ENCODE data around the gene PLEKHA7.
A peak's percentile ranks its signal among the peaks of the same experiment; 100 is the strongest.
"Not testable (repeated sequence)": the region's sequence is repeated elsewhere in the genome, so short reads cannot be mapped to it uniquely, and the experiment has no call there.

The PLEKHA7 gene

GRCh38 chr11:17010851-17011420 is 3.3 kb downstream of the PLEKHA7 start:
- DNase-seq (ENCODE audit: low spot score): no peak

- DNase-seq (ENCODE audit: low spot score): no peak
These were observed 6.1 kb downstream of the PLEKHA7 start for GRCh38 chr11:17008099-17008498.

- DNase-seq (ENCODE audit: low spot score): no peak
These were observed 8.6 kb downstream of the PLEKHA7 start for GRCh38 chr11:17005646-17006045.

- DNase-seq (ENCODE audit: low spot score): no peak
These were observed 9.6 kb downstream of the PLEKHA7 start for GRCh38 chr11:17004486-17005148.

- DNase-seq (ENCODE audit: low spot score): no peak
These were observed 10.8 kb downstream of the PLEKHA7 start for GRCh38 chr11:17003426-17003825.

- no peak for DNase-seq (ENCODE audit: low spot score)
These were observed 11.7 kb downstream of the PLEKHA7 start for GRCh38 chr11:17002543-17002942.

GRCh38 chr11:17001806-17002205 is 12.4 kb downstream of the PLEKHA7 start:
- no peak for DNase-seq (ENCODE audit: low spot score)

- no peak for DNase-seq (ENCODE audit: low spot score)
These were observed 13.2 kb downstream of the PLEKHA7 start for GRCh38 chr11:17000987-17001386.

- not testable (repeated sequence) for DNase-seq (ENCODE audit: low spot score)
These were observed 14.0 kb downstream of the PLEKHA7 start for GRCh38 chr11:17000253-17000652.

GRCh38 chr11:16999116-16999515 is 15.1 kb downstream of the PLEKHA7 start:
- no peak for DNase-seq (ENCODE audit: low spot score)

- peak; percentile 22 for DNase-seq (ENCODE audit: low spot score)
These were observed 16.6 kb downstream of the PLEKHA7 start for GRCh38 chr11:16997624-16998023.

- no peak for DNase-seq (ENCODE audit: low spot score)
These were observed 20.7 kb downstream of the PLEKHA7 start for GRCh38 chr11:16993495-16993894.

- no peak for DNase-seq (ENCODE audit: low spot score)
These were observed 21.4 kb downstream of the PLEKHA7 start for GRCh38 chr11:16992846-16993245.

- DNase-seq (ENCODE audit: low spot score): no peak
These were observed 24.7 kb downstream of the PLEKHA7 start for GRCh38 chr11:16989554-16989953.

- DNase-seq (ENCODE audit: low spot score): no peak
These were observed 27.0 kb downstream of the PLEKHA7 start for GRCh38 chr11:16987205-16987568.

GRCh38 chr11:16986434-16987204 is 27.6 kb downstream of the PLEKHA7 start:
- no peak for DNase-seq (ENCODE audit: low spot score)

GRCh38 chr11:16985297-16985696 is 28.9 kb downstream of the PLEKHA7 start:
- no peak for DNase-seq (ENCODE audit: low spot score)

- no peak for DNase-seq (ENCODE audit: low spot score)
These were observed 30.0 kb downstream of the PLEKHA7 start for GRCh38 chr11:16984229-16984628.

- no peak for DNase-seq (ENCODE audit: low spot score)
These were observed 31.4 kb downstream of the PLEKHA7 start for GRCh38 chr11:16982809-16983208.

- no peak for DNase-seq (ENCODE audit: low spot score)
These were observed 31.9 kb downstream of the PLEKHA7 start for GRCh38 chr11:16982256-16982671.

GRCh38 chr11:16981651-16982194 is 32.5 kb downstream of the PLEKHA7 start:
- DNase-seq (ENCODE audit: low spot score): peak; percentile 46

GRCh38 chr11:16979703-16980622 is 34.3 kb downstream of the PLEKHA7 start:
- no peak for DNase-seq (ENCODE audit: low spot score)

Measured in HuH-7.5 (cell line).